T-helper 17 cell (primary cell): Measurements from ENCODE around the gene SLC35B1. TPM values are rescaled to one million over a fixed set of nuclear protein-coding genes. Genes with fewer than 3 reads are reported as not detected.
"Not testable (repeated sequence)": the region's sequence is repeated elsewhere in the genome, so short reads cannot be mapped to it uniquely, and the experiment has no call there.

Experiments
- ATAC-seq: fragments of 150-1000 bp; cut with Tn5 transposase; 2 replicates; pipeline ENCODE4 v1.10.0; 2021; ENCODE audit warnings: mild to moderate bottlenecking, moderate library complexity
- DNase-seq, 3 donors: peaks; one replicate each; pipeline versions ENCODE4 v3.0.0 to v3.0.0-alpha.2; 2020 to 2021
- H3K9me3 ChIP-seq: one replicate; pipeline ENCODE4 v1.7.0; 2013; ENCODE audit warnings: low read length, mild to moderate bottlenecking; ENCODE audit not compliant: control insufficient read depth, poor library complexity, severe bottlenecking
- H3K27ac Mint-ChIP-seq: one replicate; pipeline ENCODE4 v1.8.0; 2022; ENCODE audit warnings: mild to moderate bottlenecking, moderate library complexity, mixed read lengths
- H3K27me3 Mint-ChIP-seq: one replicate; pipeline ENCODE4 v1.8.0; 2022; ENCODE audit warnings: mixed read lengths
- H3K36me3 Mint-ChIP-seq: one replicate; pipeline ENCODE4 v1.8.0; 2022; ENCODE audit warnings: low read depth, mixed read lengths
- H3K4me1 Mint-ChIP-seq: one replicate; pipeline ENCODE4 v1.8.0; 2022; ENCODE audit warnings: mild to moderate bottlenecking, mixed read lengths
- H3K4me3 Mint-ChIP-seq: one replicate; pipeline ENCODE4 v1.8.0; 2022; ENCODE audit warnings: mild to moderate bottlenecking, moderate library complexity, mixed read lengths
- total RNA-seq, 4 donors: library from RNA in 2 of 4; stranded (reverse) in 2 of 4; gene quantifications; one replicate each; pipeline ENCODE4 v1.2.3 and lab custom pipeline; 2022 to 2026

The SLC35B1 gene
- total RNA-seq, 2 donors from 2014 or later: 63.8 to 66.8 TPM

DNA sequence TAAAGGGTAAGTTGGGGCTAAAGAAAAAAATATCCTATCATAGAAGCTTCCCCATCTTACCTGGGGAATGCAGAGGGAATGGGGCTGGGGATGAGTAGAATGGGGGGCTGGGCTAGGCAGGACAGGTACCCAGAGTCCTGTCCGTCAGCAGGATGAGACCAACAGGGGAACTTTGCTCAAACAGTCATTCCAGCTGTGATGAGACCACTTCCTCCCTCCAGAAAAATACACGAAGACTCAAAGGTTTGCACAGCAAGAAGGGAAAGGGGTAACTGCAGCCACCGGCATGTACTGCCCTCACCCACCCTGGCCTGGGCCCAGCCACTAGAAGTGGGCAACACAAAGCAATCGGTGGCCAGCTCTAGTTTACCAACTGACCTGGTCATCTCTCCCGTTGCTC is 20.7 kb upstream of the SLC35B1 start:
- no peaks in the 10 kb centered on the region for H3K27me3 Mint-ChIP-seq
- peaks cover 54% of the 10 kb centered on the region for H3K4me1 Mint-ChIP-seq
- H3K4me3 Mint-ChIP-seq: peak overlapping the region; percentile 82
- H3K27ac Mint-ChIP-seq: peak overlapping the region; percentile 92
- H3K9me3 ChIP-seq: no peaks in the 10 kb centered on the region
- ATAC-seq (no peak), DNase-seq (no peak)
- peaks cover 12% of the 10 kb centered on the region for H3K36me3 Mint-ChIP-seq

DNA sequence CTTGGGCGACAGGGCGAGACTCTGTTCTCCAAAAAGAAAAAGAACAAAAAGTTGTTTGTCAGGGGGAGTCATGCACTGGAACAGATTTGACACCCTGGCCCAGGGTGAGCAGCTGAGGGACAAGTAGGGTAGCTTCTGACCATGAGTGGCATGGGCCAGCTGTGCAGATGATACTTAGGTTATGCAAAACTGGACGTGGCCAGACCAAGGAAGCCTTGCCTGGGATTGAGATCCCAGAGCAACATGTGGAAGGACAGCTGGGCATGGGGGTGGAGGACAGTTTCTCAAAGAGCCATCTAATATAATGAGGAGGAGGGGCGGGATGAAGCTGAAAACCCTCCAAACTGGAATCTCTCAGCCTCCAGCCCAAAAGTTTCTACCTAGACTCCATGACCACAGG is 19.6 kb upstream of the SLC35B1 start:
- Mint-ChIP-seq H3K36me3 (peaks cover 12% of the 10 kb centered on the region), H3K27ac (peak overlapping the region; percentile 92), H3K4me1 (peaks cover 47% of the 10 kb centered on the region)

DNA sequence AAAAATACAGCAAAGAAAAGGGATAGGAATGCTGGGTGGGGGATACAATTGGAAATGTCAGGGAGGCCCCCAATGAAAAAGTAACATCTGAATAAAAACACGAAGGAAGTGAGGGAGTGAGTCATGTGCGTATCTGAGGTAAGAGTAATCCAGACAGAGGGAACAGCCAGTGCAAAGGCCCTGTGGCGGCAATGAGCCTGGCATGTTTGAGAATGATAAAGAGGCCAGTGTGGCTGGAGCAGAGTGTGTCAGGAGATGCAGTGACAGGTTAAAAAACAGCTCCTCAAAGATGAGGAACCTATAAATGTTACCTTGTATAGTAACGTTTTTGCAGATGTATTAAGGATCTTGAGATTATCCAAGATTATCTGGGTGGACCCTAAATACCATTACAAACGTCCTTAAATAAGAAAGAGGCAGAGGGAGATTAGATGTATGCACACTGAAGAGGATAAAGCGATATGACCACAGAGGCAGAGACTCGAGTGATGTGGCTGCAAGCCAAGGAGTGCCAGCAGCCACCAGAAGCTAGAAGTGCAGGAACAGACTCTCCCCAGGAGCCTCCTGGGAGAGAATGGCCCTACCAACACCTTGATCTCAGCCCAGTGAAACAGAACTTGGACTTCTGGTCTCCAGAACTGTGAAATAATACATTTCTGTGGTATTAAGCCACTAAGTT is 17.8 kb upstream of the SLC35B1 start:
- ATAC-seq (no peak), DNase-seq (no peak)
- Mint-ChIP-seq H3K27me3 (no peaks in the 10 kb centered on the region), H3K4me1 (peaks cover 41% of the 10 kb centered on the region), H3K4me3 (no peak overlapping the region), H3K36me3 (peaks cover 12% of the 10 kb centered on the region), H3K27ac (peak overlapping the region; percentile 89)
- H3K9me3 ChIP-seq: no peaks in the 10 kb centered on the region

More for the DNA sequence above, 19.6 kb upstream of the SLC35B1 start:
- Mint-ChIP-seq H3K27me3 (no peaks in the 10 kb centered on the region), H3K4me3 (peak overlapping the region; percentile 9)
- no peaks in the 10 kb centered on the region for H3K9me3 ChIP-seq
- no peak for ATAC-seq
- no peak for DNase-seq

DNA sequence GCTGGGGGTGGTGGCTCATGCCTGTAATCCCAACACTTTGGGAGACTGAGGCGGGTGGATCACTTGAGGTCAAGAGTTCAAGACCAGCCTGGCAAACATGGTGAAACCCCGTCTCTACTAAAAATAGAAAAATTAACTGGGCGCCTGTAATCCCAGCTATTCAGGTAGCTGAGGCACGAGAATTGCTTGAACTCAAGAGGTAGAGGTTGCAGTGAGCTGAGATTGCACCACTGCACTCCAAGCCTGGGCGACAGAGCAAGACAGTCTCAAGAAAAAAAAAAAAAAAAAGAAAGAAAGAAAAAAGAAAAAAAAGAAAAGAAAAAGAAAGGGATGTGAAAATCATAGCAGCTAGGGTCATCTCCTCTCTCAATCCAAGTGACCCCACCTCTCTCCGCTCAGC is 16.8 kb upstream of the SLC35B1 start:
- H3K27me3 Mint-ChIP-seq, H3K4me3 Mint-ChIP-seq, H3K9me3 ChIP-seq, DNase-seq, ATAC-seq: not testable (repeated sequence)
- H3K36me3 Mint-ChIP-seq: peaks cover 12% of the 10 kb centered on the region
- peaks cover 35% of the 10 kb centered on the region for H3K4me1 Mint-ChIP-seq
- peak overlapping the region; percentile 89 for H3K27ac Mint-ChIP-seq

DNA sequence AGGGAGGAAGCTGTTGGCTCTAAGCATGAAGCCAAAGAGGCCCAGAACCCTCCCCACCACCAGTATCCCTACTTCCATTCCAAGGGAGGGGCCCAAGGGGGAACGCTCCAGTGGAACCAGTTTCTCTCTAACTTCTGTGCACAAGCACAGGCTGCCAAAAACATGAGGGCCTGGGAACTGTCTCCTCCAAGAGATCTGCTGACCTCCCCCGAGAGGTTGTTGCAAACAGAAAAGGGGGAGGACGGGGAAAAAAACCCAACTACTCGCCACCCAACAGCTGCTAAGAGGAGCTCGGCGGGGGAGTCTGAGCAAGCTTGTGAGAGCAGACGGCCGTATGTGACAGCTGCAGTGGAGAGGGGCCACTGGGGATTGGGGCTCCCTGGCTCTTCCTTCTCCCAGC is 15.7 kb upstream of the SLC35B1 start:
- Mint-ChIP-seq H3K4me1 (peaks cover 26% of the 10 kb centered on the region), H3K4me3 (no peak overlapping the region), H3K27ac (peak overlapping the region; percentile 89), H3K27me3 (no peaks in the 10 kb centered on the region), H3K36me3 (peaks cover 7% of the 10 kb centered on the region)
- DNase-seq: no peak
- H3K9me3 ChIP-seq: no peaks in the 10 kb centered on the region
- no peak for ATAC-seq

DNA sequence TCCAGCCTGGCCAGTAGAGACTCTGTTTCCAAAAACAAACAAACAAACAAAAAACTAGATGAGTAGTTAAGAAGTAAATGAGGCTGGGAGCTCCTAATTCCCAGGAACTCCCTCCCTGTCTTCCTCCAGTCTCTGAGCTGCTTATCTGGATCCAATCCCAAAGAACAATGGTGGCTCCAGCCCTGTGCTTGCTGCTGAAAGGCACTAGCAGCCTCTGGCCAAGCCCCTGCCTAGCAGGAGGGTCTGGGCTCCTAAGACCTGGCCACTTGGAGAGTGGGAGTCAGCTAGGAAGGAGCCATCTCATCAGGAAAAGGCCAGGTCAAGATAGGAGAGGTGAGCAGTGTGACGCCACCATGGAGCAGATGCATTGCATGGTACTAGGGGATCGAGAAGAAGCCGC is 14.3 kb upstream of the SLC35B1 start:
- no peak for ATAC-seq
- H3K27ac Mint-ChIP-seq: peak overlapping the region; percentile 89
- peaks cover 7% of the 10 kb centered on the region for H3K36me3 Mint-ChIP-seq

DNA sequence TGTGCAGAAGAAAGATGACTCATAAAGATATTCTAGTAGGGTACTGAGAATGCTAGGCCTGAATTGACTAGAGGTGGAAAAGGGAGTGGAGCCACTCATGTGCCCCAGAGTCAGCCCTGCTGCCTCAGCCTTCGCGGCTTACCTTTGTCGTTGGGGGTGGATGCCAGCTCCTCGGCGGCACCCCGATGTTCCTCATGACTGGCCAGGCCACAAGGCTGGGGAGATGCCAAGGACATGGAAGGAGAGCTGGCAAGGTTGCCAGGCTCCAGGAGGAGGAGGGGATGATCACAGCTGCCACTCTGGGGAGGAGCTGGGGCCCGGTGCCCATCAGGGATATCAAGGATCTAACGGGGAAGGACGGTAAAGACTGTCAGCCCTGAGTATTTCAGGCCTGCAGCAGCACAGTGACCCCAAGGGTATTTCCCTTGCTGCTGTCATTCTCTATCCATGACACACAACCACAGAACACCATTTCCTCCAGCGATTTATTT is 9.7 kb upstream of the SLC35B1 start:
- DNase-seq: peak in 1 of 3 donors; percentile 10
- H3K4me1 Mint-ChIP-seq: peaks cover 35% of the 10 kb centered on the region
- peaks cover 9% of the 10 kb centered on the region for H3K36me3 Mint-ChIP-seq
- H3K4me3 Mint-ChIP-seq: peak overlapping the region; percentile 57
- peak; percentile 48 for ATAC-seq
- H3K27ac Mint-ChIP-seq: peak overlapping the region; percentile 97
- no peaks in the 10 kb centered on the region for H3K9me3 ChIP-seq
- no peaks in the 10 kb centered on the region for H3K27me3 Mint-ChIP-seq

More for the DNA sequence above, 14.3 kb upstream of the SLC35B1 start:
- H3K4me1 Mint-ChIP-seq: peaks cover 24% of the 10 kb centered on the region
- no peak for DNase-seq
- H3K9me3 ChIP-seq: no peaks in the 10 kb centered on the region
- no peaks in the 10 kb centered on the region for H3K27me3 Mint-ChIP-seq
- no peak overlapping the region for H3K4me3 Mint-ChIP-seq

DNA sequence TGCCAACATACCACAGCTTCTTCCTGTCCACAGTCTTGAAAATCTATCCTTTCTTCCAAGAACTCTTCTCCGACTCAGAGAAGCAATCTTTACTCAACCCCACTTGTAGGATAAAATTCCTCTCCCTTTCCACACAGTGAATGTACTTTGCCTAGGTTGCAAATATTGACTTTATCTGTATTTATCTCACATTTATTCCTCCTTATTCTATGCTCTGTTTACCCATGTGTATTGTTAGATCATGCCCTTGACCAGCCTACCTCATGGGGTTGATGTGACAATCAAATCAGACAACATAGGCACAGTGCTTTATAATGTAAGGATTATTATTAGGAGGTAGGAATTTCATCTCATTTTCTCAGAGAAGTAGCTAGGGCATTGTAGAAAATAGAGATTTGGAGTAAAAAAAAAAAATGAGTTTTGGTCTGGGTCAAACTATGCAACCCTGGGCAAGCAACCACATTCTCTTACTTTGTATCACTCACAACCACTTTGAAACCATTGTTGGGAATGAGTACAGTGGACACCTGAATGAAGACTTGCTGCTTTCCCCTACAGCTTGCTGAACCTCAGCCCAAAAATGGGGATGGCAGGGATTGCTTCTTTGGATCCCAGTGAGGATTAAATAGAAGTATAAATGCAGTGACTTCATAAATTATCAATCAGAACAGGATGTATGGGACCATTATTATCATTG is 9.1 kb upstream of the SLC35B1 start:
- H3K27me3 Mint-ChIP-seq: no peaks in the 10 kb centered on the region
- peaks cover 35% of the 10 kb centered on the region for H3K4me1 Mint-ChIP-seq
- no peak for ATAC-seq
- peak overlapping the region; percentile 57 for H3K4me3 Mint-ChIP-seq
- no peaks in the 10 kb centered on the region for H3K9me3 ChIP-seq
- H3K27ac Mint-ChIP-seq: peak overlapping the region; percentile 97
- peaks cover 9% of the 10 kb centered on the region for H3K36me3 Mint-ChIP-seq
- DNase-seq: no peak

DNA sequence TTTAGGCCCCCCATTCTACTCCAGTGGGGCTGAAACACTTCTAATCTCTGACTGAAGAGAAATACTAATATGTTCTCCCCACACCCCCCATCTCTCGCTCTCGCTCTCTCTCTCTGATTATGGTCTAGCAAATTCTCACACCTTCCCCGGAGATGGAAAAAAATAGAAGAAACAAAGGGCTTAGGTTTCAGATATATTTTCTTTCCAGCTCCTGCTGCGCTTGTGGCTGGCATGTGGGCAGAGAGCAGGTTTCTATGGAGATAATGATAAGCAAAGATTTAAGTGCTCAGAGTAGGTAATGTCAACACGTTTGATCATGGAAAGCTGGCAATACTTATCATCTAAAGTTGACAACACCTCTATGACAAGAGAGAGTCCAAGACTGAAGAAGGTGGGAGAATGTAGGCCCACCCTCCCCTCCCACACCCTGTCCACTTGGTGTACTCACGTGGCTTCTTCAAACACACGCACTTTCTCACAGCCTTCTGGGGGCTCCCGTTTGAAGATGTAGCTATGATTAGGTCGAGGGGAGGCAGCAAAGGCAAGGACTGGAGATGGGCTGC is 8.0 kb upstream of the SLC35B1 start:
- Mint-ChIP-seq H3K36me3 (peaks cover 15% of the 10 kb centered on the region), H3K27ac (peak overlapping the region; percentile 97), H3K4me3 (peak overlapping the region; percentile 73), H3K4me1 (peaks cover 35% of the 10 kb centered on the region), H3K27me3 (no peaks in the 10 kb centered on the region)
- DNase-seq (peak in 1 of 3 donors; percentile 29), ATAC-seq (peak; percentile 78)
- H3K9me3 ChIP-seq: no peaks in the 10 kb centered on the region

DNA sequence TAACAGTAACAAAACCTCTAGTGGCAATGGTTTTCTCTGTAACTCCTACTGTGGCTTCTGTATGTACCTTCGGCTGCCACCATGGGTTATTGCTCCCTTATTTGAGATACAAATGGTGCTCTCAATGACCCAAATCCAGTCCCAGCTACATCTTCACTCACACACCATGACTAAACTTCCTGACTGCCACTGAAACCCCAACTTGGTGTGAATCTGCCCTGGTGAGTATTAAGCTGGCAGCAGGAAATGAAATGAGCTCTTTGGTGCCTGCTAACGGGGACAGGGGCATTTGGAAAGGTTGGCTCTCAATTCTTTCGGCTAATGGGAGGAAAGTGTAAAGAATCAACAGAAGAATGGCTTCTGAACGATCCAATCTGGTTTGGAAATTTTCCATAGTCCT is 7.5 kb upstream of the SLC35B1 start:
- H3K27me3 Mint-ChIP-seq: no peaks in the 10 kb centered on the region
- DNase-seq (no peak), ATAC-seq (peak; percentile 63)
- peaks cover 15% of the 10 kb centered on the region for H3K36me3 Mint-ChIP-seq
- peak overlapping the region; percentile 73 for H3K4me3 Mint-ChIP-seq
- H3K9me3 ChIP-seq: no peaks in the 10 kb centered on the region
- H3K4me1 Mint-ChIP-seq: peaks cover 35% of the 10 kb centered on the region
- peak overlapping the region; percentile 97 for H3K27ac Mint-ChIP-seq

DNA sequence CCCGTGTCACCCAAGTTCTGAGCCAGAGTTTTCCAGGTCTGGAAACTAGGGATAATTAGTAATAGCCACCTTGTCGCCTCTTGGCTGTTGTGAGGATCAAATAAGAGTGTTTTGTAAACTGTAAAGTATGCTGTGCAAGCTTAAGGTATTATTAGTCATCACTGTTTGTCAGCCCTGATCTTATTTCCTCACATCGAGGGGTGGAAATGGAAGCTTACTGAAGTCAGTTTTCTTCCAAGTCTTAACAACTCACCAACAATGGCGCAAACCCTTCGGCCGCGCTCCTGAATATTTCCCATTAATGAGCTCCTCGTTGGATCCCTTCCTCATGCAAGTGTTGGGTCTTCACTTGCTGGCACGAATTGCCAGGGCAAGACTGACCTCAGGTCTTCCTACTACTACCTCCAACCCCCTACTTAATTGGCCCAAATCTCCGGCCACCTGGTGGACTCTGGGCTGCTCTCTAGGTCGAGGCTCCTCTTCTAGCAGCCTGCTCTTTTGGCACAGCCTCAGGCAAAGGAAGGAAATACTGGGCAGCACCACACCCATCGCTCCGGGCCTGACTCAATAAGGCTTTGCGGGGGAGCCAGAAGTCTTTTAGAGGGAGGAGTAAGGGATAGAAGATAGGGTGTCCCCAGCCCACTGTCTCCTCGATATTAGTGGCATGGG is 885 bp upstream of the SLC35B1 start:
- H3K27me3 Mint-ChIP-seq: no peaks in the 10 kb centered on the region
- H3K4me3 Mint-ChIP-seq: peak overlapping the region; percentile 95
- peak overlapping the region; percentile 98 for H3K27ac Mint-ChIP-seq
- DNase-seq (peak in 1 of 3 donors; percentile 16), ATAC-seq (peak; percentile 11)
- no peaks in the 10 kb centered on the region for H3K9me3 ChIP-seq
- H3K4me1 Mint-ChIP-seq: peaks cover 39% of the 10 kb centered on the region
- peaks cover 13% of the 10 kb centered on the region for H3K36me3 Mint-ChIP-seq

DNA sequence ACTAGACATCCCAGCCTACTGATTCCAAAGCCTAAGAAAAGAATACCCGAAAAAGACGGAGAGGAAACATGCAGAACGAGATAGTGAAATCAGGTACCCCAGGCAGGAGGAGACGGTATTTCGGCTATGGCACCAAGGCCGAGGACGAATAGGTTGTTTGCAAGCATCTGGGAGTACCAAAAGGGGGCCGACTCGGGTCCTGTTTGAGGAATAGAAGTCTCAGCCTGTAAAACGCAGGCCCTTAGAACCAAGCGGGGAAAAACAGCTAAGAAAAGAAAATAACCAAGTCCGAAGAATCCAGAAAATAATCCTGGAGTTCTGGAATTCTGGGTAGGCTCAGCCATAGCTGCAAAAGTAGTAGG is 537 bp downstream of the SLC35B1 start:
- H3K4me3 Mint-ChIP-seq: peak overlapping the region; percentile 95
- H3K9me3 ChIP-seq: no peaks in the 10 kb centered on the region
- H3K27ac Mint-ChIP-seq: peak overlapping the region; percentile 98
- H3K27me3 Mint-ChIP-seq: no peaks in the 10 kb centered on the region
- H3K4me1 Mint-ChIP-seq: peaks cover 38% of the 10 kb centered on the region
- DNase-seq (peak in 1 of 3 donors; percentile 32), ATAC-seq (no peak)
- peaks cover 11% of the 10 kb centered on the region for H3K36me3 Mint-ChIP-seq

DNA sequence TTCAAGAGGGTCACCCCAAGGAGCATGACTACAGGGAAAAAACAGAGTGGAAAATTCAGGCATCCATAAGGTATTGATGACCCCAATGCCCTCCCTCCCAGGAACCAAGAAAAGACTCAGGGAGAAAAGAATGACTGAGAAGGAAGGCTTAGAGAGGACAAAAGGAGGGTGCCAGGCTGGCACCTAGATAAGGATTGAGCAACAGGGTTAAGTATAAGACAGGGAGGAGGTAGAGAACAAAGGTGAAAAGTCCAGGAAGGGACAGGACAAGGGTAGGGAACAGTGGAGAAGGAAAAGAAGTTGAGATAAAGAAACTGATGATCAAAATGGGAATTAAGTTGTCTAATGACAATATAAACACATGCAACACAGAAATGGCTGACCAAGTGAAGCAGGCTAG is 2.5 kb downstream of the SLC35B1 start:
- H3K27ac Mint-ChIP-seq: peak overlapping the region; percentile 98

More for the DNA sequence above, 2.5 kb downstream of the SLC35B1 start:
- H3K36me3 Mint-ChIP-seq: peaks cover 6% of the 10 kb centered on the region
- peak overlapping the region; percentile 25 for H3K4me3 Mint-ChIP-seq
- no peak for DNase-seq
- no peak for ATAC-seq
- peaks cover 38% of the 10 kb centered on the region for H3K4me1 Mint-ChIP-seq
- H3K27me3 Mint-ChIP-seq: no peaks in the 10 kb centered on the region
- no peaks in the 10 kb centered on the region for H3K9me3 ChIP-seq
